ENCODE data around the gene PRDM16. TPM values are rescaled to one million over a fixed set of nuclear protein-coding genes. Genes with fewer than 3 reads are reported as not detected.

PRDM16 gene
- total and polyA plus RNA-seq, 2 donors (not counting 1 experiment from before 2014, with no cell fraction given) = 0.03 to 0.12 TPM

GRCh38 chr1:3296826-3297225, 227.8 kb downstream of the PRDM16 start:
- no peaks in the 10 kb centered on the region for H3K4me1 ChIP-seq (ENCODE audit: control insufficient read depth in 2 of 2, insufficient read depth in 2 of 2, low read length in 2 of 2)
- H3K36me3 ChIP-seq (replicated peaks in 1 of 2; ENCODE audit: control extremely low read depth in 1 of 2, control insufficient read depth in 1 of 2, extremely low read depth in 1 of 2, insufficient read depth in 2 of 2, low read length in 1 of 2) = no peaks in the 10 kb centered on the region
- H3K79me2 ChIP-seq (ENCODE audit: control insufficient read depth, insufficient read depth, low read length) = no peaks in the 10 kb centered on the region
- H2AFZ ChIP-seq (ENCODE audit: insufficient read depth, low read depth, low read length, poor library complexity, severe bottlenecking) = no peak overlapping the region
- Mint-ChIP-seq H3K27ac (no peak overlapping the region), H3K4me3 (no peak overlapping the region), H3K9me3 (ENCODE audit: insufficient read depth) (no peaks in the 10 kb centered on the region), H3K27me3 (no peaks in the 10 kb centered on the region), H3K4me1 (no peaks in the 10 kb centered on the region)
- H4K20me1 ChIP-seq (ENCODE audit: control insufficient read depth, insufficient read depth, low read length, poor library complexity, severe bottlenecking) = no peaks in the 10 kb centered on the region
- no peak overlapping the region for H3K27ac ChIP-seq (ENCODE audit: low read length in 2 of 2)
- WGBS (ENCODE audit: insufficient coverage) = 97% methylated on average over 12 of the region's 16 CpGs
- intact Hi-C loops (cut with micrococcal nuclease) = no loop called here
- ATAC-seq (ENCODE audit: low read depth) (no peak), DNase-seq (no peak)
- no peaks in the 10 kb centered on the region for H3K9me3 ChIP-seq (ENCODE audit: control extremely low read depth in 1 of 3, control insufficient read depth in 2 of 3, insufficient read depth in 1 of 3, low read length in 2 of 3)
- no peak overlapping the region for H3K4me3 ChIP-seq (ENCODE audit: control extremely low read depth in 1 of 5, extremely low read depth in 1 of 5, insufficient read depth in 1 of 5, low read depth in 2 of 5, low read length in 4 of 5)
- no peaks in the 10 kb centered on the region for H3K27me3 ChIP-seq (replicated peaks in 1 of 4; ENCODE audit: control extremely low read depth in 1 of 4, control insufficient read depth in 3 of 4, insufficient read depth in 4 of 4, low read length in 3 of 4)
- no peak for TF ChIP-seq EZH2 (IDR thresholded peaks at IDR 0.05; ENCODE audit: borderline replicate concordance, insufficient read depth, low read depth, low read length, poor library complexity, severe bottlenecking)
- TF ChIP-seq CTCF (IDR thresholded peaks at IDR 0.05) = no peak
- no peak overlapping the region for H3K4me2 ChIP-seq (replicated peaks; ENCODE audit: low read depth, low read length, poor library complexity, severe bottlenecking)
- CTCF ChIA-PET = no interaction called here
- POLR2A ChIA-PET = no interaction called here
- H3K9ac ChIP-seq (ENCODE audit: low read length) = no peak overlapping the region

DNA sequence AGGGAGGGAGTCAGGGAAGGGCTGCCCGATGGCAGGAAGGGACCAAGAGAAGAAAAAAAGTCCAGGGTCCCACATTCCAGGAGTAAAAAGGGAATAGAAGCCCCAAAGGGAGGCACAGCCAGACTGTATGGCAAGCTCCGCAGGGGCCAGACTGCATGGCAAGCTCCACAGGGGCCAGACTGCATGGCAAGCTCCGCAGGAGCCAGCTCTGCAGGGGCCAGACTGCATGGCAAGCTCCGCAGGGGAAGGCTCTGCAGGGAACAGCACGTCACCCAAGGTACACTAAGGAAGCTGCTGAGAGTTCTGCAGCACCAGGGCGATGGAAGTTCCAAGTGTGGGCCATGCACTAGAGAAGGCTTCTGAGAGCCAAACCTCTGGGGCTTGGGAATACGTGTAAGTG, 228.8 kb downstream of the PRDM16 start:
- H3K4me1 ChIP-seq (ENCODE audit: control insufficient read depth in 2 of 2, insufficient read depth in 2 of 2, low read length in 2 of 2) = no peaks in the 10 kb centered on the region
- H3K9me3 ChIP-seq (ENCODE audit: control extremely low read depth in 1 of 3, control insufficient read depth in 2 of 3, insufficient read depth in 1 of 3, low read length in 2 of 3) = no peaks in the 10 kb centered on the region
- H3K9me3 Mint-ChIP-seq (ENCODE audit: insufficient read depth) = no peaks in the 10 kb centered on the region
- no peaks in the 10 kb centered on the region for H3K36me3 ChIP-seq (replicated peaks in 1 of 2; ENCODE audit: control extremely low read depth in 1 of 2, control insufficient read depth in 1 of 2, extremely low read depth in 1 of 2, insufficient read depth in 2 of 2, low read length in 1 of 2)
- no peak overlapping the region for H3K4me3 ChIP-seq (ENCODE audit: control extremely low read depth in 1 of 5, extremely low read depth in 1 of 5, insufficient read depth in 1 of 5, low read depth in 2 of 5, low read length in 4 of 5)
- no peak overlapping the region for H3K4me2 ChIP-seq (replicated peaks; ENCODE audit: low read depth, low read length, poor library complexity, severe bottlenecking)
- TF ChIP-seq CTCF (IDR thresholded peaks at IDR 0.05) (no peak), EZH2 (IDR thresholded peaks at IDR 0.05; ENCODE audit: borderline replicate concordance, insufficient read depth, low read depth, low read length, poor library complexity, severe bottlenecking) (no peak)
- H3K27ac Mint-ChIP-seq = no peak overlapping the region
- no peaks in the 10 kb centered on the region for H3K27me3 Mint-ChIP-seq
- no peaks in the 10 kb centered on the region for H4K20me1 ChIP-seq (ENCODE audit: control insufficient read depth, insufficient read depth, low read length, poor library complexity, severe bottlenecking)
- no peaks in the 10 kb centered on the region for H3K27me3 ChIP-seq (replicated peaks in 1 of 4; ENCODE audit: control extremely low read depth in 1 of 4, control insufficient read depth in 3 of 4, insufficient read depth in 4 of 4, low read length in 3 of 4)
- intact Hi-C loops (cut with micrococcal nuclease) = no loop called here
- CTCF ChIA-PET = no interaction called here
- H2AFZ ChIP-seq (ENCODE audit: insufficient read depth, low read depth, low read length, poor library complexity, severe bottlenecking) = no peak overlapping the region
- ATAC-seq (ENCODE audit: low read depth) (no peak), DNase-seq (no peak)
- no peak overlapping the region for H3K27ac ChIP-seq (ENCODE audit: low read length in 2 of 2)
- H3K4me3 Mint-ChIP-seq = no peak overlapping the region
- WGBS (ENCODE audit: insufficient coverage) = 79% methylated on average over 7 of the region's 7 CpGs
- no peaks in the 10 kb centered on the region for H3K79me2 ChIP-seq (ENCODE audit: control insufficient read depth, insufficient read depth, low read length)
- POLR2A ChIA-PET = no interaction called here
- no peaks in the 10 kb centered on the region for H3K4me1 Mint-ChIP-seq
- H3K9ac ChIP-seq (ENCODE audit: low read length) = no peak overlapping the region
